OCI-LY1 (cell line): ENCODE data around the gene CARS1.

Experiments used
- EZH2 ChIP-seq: fragments of 200-600 bp; sonication (generic), shearing (Covaris generic); IDR thresholded peaks from 2 replicates; pipeline ENCODE4 v1.8.0; 2017; ENCODE audit warnings: borderline replicate concordance, mixed run types, mild to moderate bottlenecking, antibody characterized with exemption, low read length, moderate library complexity, mixed read lengths
- TF ChIP-seq, protein P1 (sequence below): fragments of 200-600 bp; sonication (generic), shearing (Covaris generic); IDR thresholded peaks from 2 replicates; pipeline ENCODE4 v1.5.1; 2017; ENCODE audit warnings: mild to moderate bottlenecking, antibody characterized with exemption, low read length, moderate library complexity, mixed read lengths

DNA sequence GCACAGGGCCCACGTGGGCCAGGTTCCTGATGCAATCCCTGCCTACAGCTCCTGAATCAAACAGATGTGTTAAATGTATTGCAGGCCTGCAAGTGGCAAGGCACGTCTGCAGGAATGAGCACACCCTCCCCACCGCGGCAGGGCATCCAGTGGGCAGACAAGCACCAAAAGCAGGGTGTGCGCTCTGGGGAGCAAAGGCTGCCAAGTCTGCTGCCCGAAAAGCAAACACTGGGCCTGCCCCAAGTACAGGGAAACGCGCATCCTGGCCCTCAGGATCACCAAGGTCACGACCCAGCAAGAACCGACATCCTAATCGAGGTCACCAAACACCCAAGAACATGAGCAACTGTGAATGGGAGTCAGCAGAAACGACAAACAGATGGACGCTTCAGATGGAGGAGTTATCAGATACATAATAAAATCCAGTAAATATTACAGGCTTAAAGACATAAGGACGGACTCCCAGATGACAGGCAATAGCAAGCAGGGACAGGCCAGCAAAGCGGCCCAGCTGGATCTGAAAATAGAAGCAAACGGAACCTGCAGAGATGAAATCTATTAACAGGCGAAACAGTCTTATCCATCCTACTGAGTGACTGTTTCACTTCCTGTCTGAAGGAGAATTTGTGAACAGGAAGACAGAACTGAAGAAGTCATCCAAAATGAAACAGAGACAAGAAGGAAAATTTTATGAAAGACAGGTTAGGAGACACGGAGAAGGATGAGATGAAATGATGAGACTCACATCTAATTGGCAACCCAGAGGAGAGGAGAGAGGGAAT, 26.7 kb downstream of the CARS1 start:
- no peak for TF ChIP-seq EZH2
- TF ChIP-seq, protein P1, sequence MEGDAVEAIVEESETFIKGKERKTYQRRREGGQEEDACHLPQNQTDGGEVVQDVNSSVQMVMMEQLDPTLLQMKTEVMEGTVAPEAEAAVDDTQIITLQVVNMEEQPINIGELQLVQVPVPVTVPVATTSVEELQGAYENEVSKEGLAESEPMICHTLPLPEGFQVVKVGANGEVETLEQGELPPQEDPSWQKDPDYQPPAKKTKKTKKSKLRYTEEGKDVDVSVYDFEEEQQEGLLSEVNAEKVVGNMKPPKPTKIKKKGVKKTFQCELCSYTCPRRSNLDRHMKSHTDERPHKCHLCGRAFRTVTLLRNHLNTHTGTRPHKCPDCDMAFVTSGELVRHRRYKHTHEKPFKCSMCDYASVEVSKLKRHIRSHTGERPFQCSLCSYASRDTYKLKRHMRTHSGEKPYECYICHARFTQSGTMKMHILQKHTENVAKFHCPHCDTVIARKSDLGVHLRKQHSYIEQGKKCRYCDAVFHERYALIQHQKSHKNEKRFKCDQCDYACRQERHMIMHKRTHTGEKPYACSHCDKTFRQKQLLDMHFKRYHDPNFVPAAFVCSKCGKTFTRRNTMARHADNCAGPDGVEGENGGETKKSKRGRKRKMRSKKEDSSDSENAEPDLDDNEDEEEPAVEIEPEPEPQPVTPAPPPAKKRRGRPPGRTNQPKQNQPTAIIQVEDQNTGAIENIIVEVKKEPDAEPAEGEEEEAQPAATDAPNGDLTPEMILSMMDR, result no peak
